AG10803 (cell line): ENCODE results near the gene PIP5KL1.

ENCODE experiments used
- DNase-seq: peaks from one replicate; pipeline ENCODE4 v3.0.0; 2010; ENCODE audit warnings: low read depth
- H3K4me3 ChIP-seq: 2 replicates; pipeline ENCODE4 v1.5.1; 2011; ENCODE audit warnings: mild to moderate bottlenecking, low read length, control low read depth
- CTCF ChIP-seq: conservative IDR thresholded peaks from 2 replicates; pipeline ENCODE4 v1.5.1; 2011; ENCODE audit warnings: mild to moderate bottlenecking, low read length, control low read depth, inconsistent platforms

Gene PIP5KL1

DNA sequence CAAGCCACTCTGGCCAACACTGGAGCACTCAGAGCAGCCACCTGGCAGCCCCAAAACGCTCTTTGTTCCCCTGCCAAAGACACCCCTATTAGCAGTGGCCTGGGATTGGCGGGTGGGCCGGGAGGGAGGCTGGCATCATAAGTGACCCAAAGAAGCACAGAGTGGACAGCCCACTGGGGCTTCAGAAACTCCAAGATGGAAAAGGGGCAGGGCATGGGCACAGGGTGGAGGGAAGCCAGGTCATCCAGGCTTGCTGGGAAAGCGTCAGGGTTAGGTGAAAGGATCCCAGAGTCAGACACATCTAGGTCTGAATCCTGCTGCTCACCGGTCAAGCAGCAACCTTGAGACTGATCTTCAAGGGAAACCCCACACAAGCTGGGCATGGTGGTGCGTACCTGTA, 35.4 kb upstream of the PIP5KL1 start:
- H3K4me3 ChIP-seq = no peak overlapping the region
- DNase-seq = no peak
- TF ChIP-seq CTCF = no peak

DNA sequence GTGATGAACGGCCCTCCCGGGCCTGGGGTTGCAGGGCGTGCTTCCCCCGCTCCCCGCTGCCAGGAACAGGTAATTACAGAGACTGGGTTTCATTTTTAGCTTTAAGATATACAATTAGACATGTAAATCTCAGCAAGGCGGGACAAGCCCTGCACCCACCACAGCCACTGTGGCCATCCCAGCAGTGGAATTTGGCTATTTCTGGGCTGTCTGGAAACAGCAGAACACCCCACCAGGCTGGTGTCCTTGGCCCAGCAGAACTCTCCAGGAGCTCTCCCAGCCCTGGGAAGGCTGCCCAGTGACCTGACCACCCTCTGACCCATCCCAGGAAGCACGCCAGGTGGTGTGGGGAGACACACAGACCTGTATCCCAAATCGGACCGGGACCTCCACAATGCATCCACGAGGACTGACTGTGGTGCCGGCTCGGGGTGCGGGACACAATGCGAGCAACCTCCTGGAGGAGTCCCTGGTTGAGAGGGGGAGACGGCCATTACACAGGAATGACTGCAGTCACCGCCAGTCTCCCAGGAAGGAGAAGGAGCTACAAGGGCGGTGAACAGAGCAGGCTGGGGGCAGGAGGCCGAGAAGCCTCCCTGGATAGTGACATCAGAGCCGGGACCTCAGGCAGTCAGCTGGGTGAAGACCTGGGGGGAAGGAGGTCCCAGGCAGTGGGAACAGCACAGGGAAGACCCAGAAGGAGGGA, 32.9 kb upstream of the PIP5KL1 start:
- TF ChIP-seq CTCF = no peak
- no peak for DNase-seq
- peak overlapping the region; percentile 20 for H3K4me3 ChIP-seq

- no peak overlapping the region; the same call in 1 of the 2 replicates for H3K4me3 ChIP-seq
- DNase-seq = no peak
Measured at GRCh38 chr9:127963041-127963358, 32.4 kb upstream of the PIP5KL1 start.

GRCh38 chr9:127962278-127962677, 31.7 kb upstream of the PIP5KL1 start:
- TF ChIP-seq CTCF = no peak
- no peak overlapping the region for H3K4me3 ChIP-seq
- DNase-seq = no peak

More at GRCh38 chr9:127963041-127963358, 32.4 kb upstream of the PIP5KL1 start:
- no peak for TF ChIP-seq CTCF

GRCh38 chr9:127961613-127962155, 31.1 kb upstream of the PIP5KL1 start:
- H3K4me3 ChIP-seq = no peak overlapping the region
- no peak for TF ChIP-seq CTCF
- no peak for DNase-seq

DNA sequence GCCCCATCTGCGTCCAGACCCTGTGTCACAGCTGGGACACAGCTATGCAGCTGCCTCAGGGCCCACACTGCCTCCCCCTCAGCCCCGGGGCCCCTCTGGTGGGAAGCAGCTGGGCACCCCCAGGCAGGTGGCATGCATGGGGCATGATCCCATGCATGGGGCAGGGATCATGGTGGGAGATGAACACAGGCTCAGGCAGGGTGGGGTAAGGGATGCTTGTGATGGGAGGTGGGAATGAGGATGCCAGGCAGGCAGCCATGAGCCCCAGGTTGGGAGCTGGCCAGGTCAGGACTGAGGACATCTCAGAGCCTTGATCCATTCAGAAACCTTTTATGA, 30.5 kb upstream of the PIP5KL1 start:
- no peak for DNase-seq
- H3K4me3 ChIP-seq = no peak overlapping the region
- TF ChIP-seq CTCF = no peak

DNA sequence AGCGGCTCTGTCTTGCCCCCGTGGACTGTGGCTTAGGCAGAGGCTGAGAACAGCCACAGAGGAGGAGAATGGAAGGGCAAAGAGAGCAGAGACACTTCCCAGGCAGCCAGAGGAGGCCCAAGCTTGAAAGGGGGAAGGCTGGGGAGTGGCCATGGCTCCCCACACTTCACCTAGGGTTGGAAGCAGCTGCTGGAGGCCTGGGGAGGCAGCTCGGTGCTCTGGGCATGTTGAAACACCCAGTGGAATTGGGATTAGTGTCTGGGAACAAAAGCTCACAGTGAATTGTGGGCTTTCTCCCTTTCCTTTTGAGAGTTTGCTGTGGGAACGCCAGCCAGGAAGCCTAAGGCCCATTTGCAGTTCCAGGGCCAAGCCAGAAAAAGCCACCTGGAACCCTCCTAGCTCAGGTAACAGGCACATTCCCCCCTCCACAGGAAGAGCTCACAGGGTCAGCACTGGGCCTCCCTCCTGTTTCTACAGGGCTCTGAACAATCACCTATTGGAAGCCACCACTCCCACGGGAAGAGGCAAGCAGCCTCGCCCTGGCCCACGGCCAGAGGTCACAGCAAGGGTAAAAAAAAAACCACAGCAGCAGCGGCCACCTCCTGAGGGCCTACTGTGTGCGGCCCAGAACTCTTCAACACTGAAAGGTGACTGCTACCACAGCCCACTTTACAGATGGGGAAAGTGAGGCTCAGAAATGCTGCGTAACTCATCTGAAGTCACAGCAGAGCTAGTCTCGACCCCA, 30.0 kb upstream of the PIP5KL1 start:
- no peak overlapping the region for H3K4me3 ChIP-seq
- no peak for TF ChIP-seq CTCF
- DNase-seq = no peak
